ENCODE measurements around the gene CACNA2D1. TPM values are rescaled to one million over a fixed set of nuclear protein-coding genes. Genes with fewer than 3 reads are reported as not detected.

CACNA2D1 gene
- total and polyA plus RNA-seq, 12 donors = 10.5 to 60.9 (median 35.9) TPM

- no peak overlapping the region for H3K27ac ChIP-seq
- H3K4me1 ChIP-seq (replicated peaks in 1 of 2) = peaks cover 0 to 6% of the 10 kb centered on the region in 2 donors
- 93 to 95% (median 94%) methylated on average over 5 of the region's 5 CpGs for WGBS, 4 donors
- intact Hi-C loops (cut with DNase I) = no loop called here
- H3K9me3 ChIP-seq (replicated peaks in 1 of 3) = no peaks in the 10 kb centered on the region
- H3K27me3 ChIP-seq = no peaks in the 10 kb centered on the region
- no peak for DNase-seq
- H3K36me3 ChIP-seq (replicated peaks in 1 of 2) = no peaks in the 10 kb centered on the region
- H3K4me3 ChIP-seq = no peak overlapping the region
- no peak for TF ChIP-seq POLR2A (IDR thresholded peaks at IDR 0.05)
- no peak for TF ChIP-seq CTCF (IDR thresholded peaks at IDR 0.05)
These were observed 130.9 kb downstream of the CACNA2D1 start for GRCh38 chr7:82312646-82313045.

GRCh38 chr7:82305347-82306005 lies 138.1 kb downstream of the CACNA2D1 start:
- DNase-seq = no peak
- Histone ChIP-seq H3K27ac (no peak overlapping the region), H3K27me3 (no peaks in the 10 kb centered on the region), H3K4me3 (no peak overlapping the region), H3K9me3 (replicated peaks in 1 of 3) (no peaks in the 10 kb centered on the region), H3K4me1 (replicated peaks in 1 of 2) (no peaks in the 10 kb centered on the region), H3K36me3 (replicated peaks in 1 of 2) (no peaks in the 10 kb centered on the region)
- TF ChIP-seq CTCF (IDR thresholded peaks at IDR 0.05) = no peak
- no peak for TF ChIP-seq POLR2A (IDR thresholded peaks at IDR 0.05)
- intact Hi-C loops (cut with DNase I) = no loop called here
- WGBS, 4 donors = 88 to 92% (median 89%) methylated on average over 4 of the region's 4 CpGs

DNA sequence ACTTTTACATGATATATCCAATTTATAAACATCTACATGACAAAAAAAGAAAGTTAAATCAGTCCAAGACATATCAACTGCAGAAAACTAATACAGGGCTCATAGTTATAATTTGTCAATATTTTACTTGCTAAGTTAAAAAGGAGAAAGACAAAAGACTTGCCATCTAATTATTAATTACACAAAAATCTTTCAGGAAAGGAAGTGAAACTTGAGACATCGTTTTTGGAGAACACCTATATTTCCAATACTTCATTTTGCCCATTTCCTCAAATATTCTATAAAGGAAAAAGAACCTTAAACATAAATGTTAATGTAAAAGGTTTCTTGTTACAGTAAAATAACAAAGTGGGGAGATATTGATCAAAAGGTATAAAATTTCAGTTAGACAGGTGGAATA lies 148.7 kb downstream of the CACNA2D1 start:
- Histone ChIP-seq H3K36me3 (replicated peaks in 1 of 2) (no peaks in the 10 kb centered on the region), H3K4me1 (replicated peaks in 1 of 2) (peaks cover 13 to 20% of the 10 kb centered on the region in 2 donors), H3K27ac (no peak overlapping the region), H3K4me3 (no peak overlapping the region), H3K9me3 (replicated peaks in 1 of 3) (no peaks in the 10 kb centered on the region), H3K27me3 (no peaks in the 10 kb centered on the region)
- no peak for DNase-seq
- TF ChIP-seq CTCF (IDR thresholded peaks at IDR 0.05) (no peak), POLR2A (IDR thresholded peaks at IDR 0.05) (no peak)
- intact Hi-C loops (cut with DNase I) = no loop called here
- WGBS, 4 donors = 52 to 71% (median 61%) methylated on average over 1 of the region's 1 CpG

DNA sequence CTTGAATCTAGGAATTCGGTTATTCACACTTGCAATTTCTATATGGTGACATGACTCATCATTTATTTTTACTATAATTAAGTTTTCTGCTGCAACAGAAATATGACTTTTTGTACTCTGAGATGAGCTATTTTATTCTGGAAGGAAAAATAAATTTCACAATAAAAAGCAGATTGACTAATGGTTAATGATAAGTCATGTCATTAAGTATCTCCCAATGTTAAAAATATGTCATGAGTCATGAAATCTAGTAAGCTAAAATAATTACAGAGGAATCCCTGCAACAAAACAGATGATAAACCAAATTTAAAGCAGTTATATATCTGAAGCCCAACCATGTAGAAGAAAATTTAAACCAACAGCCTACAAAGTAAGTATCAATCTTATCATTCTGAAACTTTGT lies 149.2 kb downstream of the CACNA2D1 start:
- peaks cover 13 to 24% of the 10 kb centered on the region in 2 donors for H3K4me1 ChIP-seq (replicated peaks in 1 of 2)
- H3K27ac ChIP-seq = peak overlapping the region in 1 of 5 donors; percentile 2
- DNase-seq = no peak
- H3K27me3 ChIP-seq = no peaks in the 10 kb centered on the region
- intact Hi-C loops (cut with DNase I) = no loop called here
- TF ChIP-seq CTCF (IDR thresholded peaks at IDR 0.05) = no peak
- TF ChIP-seq POLR2A (IDR thresholded peaks at IDR 0.05) = no peak
- no peaks in the 10 kb centered on the region for H3K36me3 ChIP-seq (replicated peaks in 1 of 2)
- WGBS, 4 donors = 32 to 56% (median 40%) methylated on average over 1 of the region's 1 CpG
- H3K9me3 ChIP-seq (replicated peaks in 1 of 3) = no peaks in the 10 kb centered on the region
- H3K4me3 ChIP-seq = no peak overlapping the region
